ENCODE data around the gene VCL.
A peak's percentile ranks its signal among the peaks of the same experiment; 100 is the strongest.
"Not testable (repeated sequence)": the region's sequence is repeated elsewhere in the genome, so short reads cannot be mapped to it uniquely, and the experiment has no call there.

Gene VCL

DNA sequence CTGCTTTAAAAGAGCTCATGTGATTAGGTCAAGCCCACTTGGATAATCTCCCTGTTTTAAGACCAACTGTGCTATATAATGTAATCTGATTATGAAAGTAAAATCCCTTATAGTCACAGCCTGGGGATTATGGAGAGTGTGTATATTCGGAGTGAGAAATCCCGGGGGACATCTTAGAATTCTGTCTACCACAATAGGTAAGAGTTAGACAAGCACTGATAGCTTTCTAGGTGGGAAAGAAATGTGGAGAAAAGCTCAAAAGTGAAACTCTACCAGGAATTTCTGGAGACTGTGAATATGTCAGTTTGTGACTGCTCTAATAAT lies 2.9 kb upstream of the VCL start:
- WGBS (ENCODE audit: extremely low coverage, insufficient coverage, low lambda C conversion rate) = no CpG with 5 or more reads among the region's 2 CpGs
- Histone ChIP-seq H3K27me3 (ENCODE audit: insufficient read depth, low read length, poor library complexity) (no peaks in the 10 kb centered on the region), H4K5ac (ENCODE audit: low read length) (no peak overlapping the region)

GRCh38 chr10:73997461-73997786 lies 492 bp upstream of the VCL start:
- H2BK5ac ChIP-seq (ENCODE audit: low read length) = peak overlapping the region; percentile 93
- no peak overlapping the region for H4K5ac ChIP-seq (ENCODE audit: low read length)
- H3K56ac ChIP-seq (ENCODE audit: low read length) = peak overlapping the region; percentile 95
- no peak overlapping the region for H3K4ac ChIP-seq (ENCODE audit: low read depth, low read length)
- H3K27me3 ChIP-seq (ENCODE audit: insufficient read depth, low read length, poor library complexity) = no peaks in the 10 kb centered on the region
- H3K79me1 ChIP-seq (ENCODE audit: low read length) = peaks cover 3% of the 10 kb centered on the region
- peak overlapping the region; percentile 70 for H3K4me3 ChIP-seq (ENCODE audit: low read length)
- peak overlapping the region; percentile 87 for H3K27ac ChIP-seq (ENCODE audit: low read depth, low read length)
- H2BK120ac ChIP-seq (ENCODE audit: low read depth, low read length) = no peak overlapping the region
- H3K4me2 ChIP-seq (ENCODE audit: low read length) = peak overlapping the region; percentile 90
- H4K8ac ChIP-seq (ENCODE audit: low read depth, low read length) = no peak overlapping the region
- H3K4me1 ChIP-seq (ENCODE audit: control insufficient read depth, low read depth, low read length) = peaks cover 2% of the 10 kb centered on the region
- no peaks in the 10 kb centered on the region for H3K36me3 ChIP-seq (ENCODE audit: control insufficient read depth, insufficient read depth, low read length)
- H3K23ac ChIP-seq (ENCODE audit: low read length) = peak overlapping the region; percentile 67
- no CpG with 5 or more reads among the region's 11 CpGs for WGBS (ENCODE audit: extremely low coverage, insufficient coverage, low lambda C conversion rate)
- H3K79me2 ChIP-seq (ENCODE audit: control insufficient read depth, insufficient read depth, low read length) = peaks cover 43% of the 10 kb centered on the region
- H3K18ac ChIP-seq (ENCODE audit: low read length) = no peak overlapping the region
- DNase-seq = no peak
- no peak overlapping the region for H2BK15ac ChIP-seq (replicated peaks; ENCODE audit: low read depth)
- no peak overlapping the region for H2AK5ac ChIP-seq (ENCODE audit: low read length)
- peak overlapping the region; percentile 89 for H3K9ac ChIP-seq (ENCODE audit: low read length)

More for the DNA sequence above, 2.9 kb upstream of the VCL start:
- Histone ChIP-seq H3K79me2 (ENCODE audit: control insufficient read depth, insufficient read depth, low read length) (peaks cover 21% of the 10 kb centered on the region), H2BK5ac (ENCODE audit: low read length) (no peak overlapping the region), H3K9ac (ENCODE audit: low read length) (no peak overlapping the region), H3K23ac (ENCODE audit: low read length) (no peak overlapping the region), H2AK5ac (ENCODE audit: low read length) (no peak overlapping the region), H4K8ac (ENCODE audit: low read depth, low read length) (no peak overlapping the region), H3K56ac (ENCODE audit: low read length) (no peak overlapping the region), H3K4me3 (ENCODE audit: low read length) (no peak overlapping the region), H2BK120ac (ENCODE audit: low read depth, low read length) (no peak overlapping the region), H3K4me2 (ENCODE audit: low read length) (no peak overlapping the region), H3K18ac (ENCODE audit: low read length) (no peak overlapping the region), H3K79me1 (ENCODE audit: low read length) (peaks cover 2% of the 10 kb centered on the region), H2BK15ac (replicated peaks; ENCODE audit: low read depth) (no peak overlapping the region), H3K36me3 (ENCODE audit: control insufficient read depth, insufficient read depth, low read length) (no peaks in the 10 kb centered on the region), H3K4ac (ENCODE audit: low read depth, low read length) (no peak overlapping the region), H3K4me1 (ENCODE audit: control insufficient read depth, low read depth, low read length) (no peaks in the 10 kb centered on the region), H3K27ac (ENCODE audit: low read depth, low read length) (no peak overlapping the region)
- DNase-seq = peak; percentile 54

DNA sequence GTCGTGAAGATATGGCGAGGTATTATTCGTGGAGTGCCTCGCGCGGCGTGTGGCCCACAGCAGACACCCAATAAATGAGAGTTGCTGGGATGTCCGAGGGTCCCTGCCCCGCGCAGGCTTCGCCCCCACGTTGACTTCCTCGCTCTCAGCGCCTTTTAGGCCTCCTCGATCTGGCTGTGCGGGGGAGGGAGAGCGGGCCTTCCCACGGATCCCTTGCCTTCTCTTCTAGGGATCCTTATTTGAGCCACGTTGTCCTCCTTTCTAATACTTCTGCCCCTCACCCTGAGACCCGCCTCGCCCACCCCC lies 660 bp downstream of the VCL start:
- Histone ChIP-seq H2AK5ac (ENCODE audit: low read length) (peak overlapping the region; percentile 49), H3K27me3 (ENCODE audit: insufficient read depth, low read length, poor library complexity) (no peaks in the 10 kb centered on the region), H3K36me3 (ENCODE audit: control insufficient read depth, insufficient read depth, low read length) (no peaks in the 10 kb centered on the region), H2BK120ac (ENCODE audit: low read depth, low read length) (no peak overlapping the region), H3K4me1 (ENCODE audit: control insufficient read depth, low read depth, low read length) (peaks cover 2% of the 10 kb centered on the region), H3K23ac (ENCODE audit: low read length) (peak overlapping the region; percentile 98), H3K27ac (ENCODE audit: low read depth, low read length) (peak overlapping the region; percentile 88), H3K56ac (ENCODE audit: low read length) (peak overlapping the region; percentile 99), H3K4me2 (ENCODE audit: low read length) (peak overlapping the region; percentile 100), H3K4ac (ENCODE audit: low read depth, low read length) (no peak overlapping the region), H4K5ac (ENCODE audit: low read length) (no peak overlapping the region), H3K18ac (ENCODE audit: low read length) (peak overlapping the region; percentile 46), H3K79me1 (ENCODE audit: low read length) (peaks cover 3% of the 10 kb centered on the region), H3K4me3 (ENCODE audit: low read length) (peak overlapping the region; percentile 99), H2BK5ac (ENCODE audit: low read length) (peak overlapping the region; percentile 49), H4K8ac (ENCODE audit: low read depth, low read length) (no peak overlapping the region), H3K9ac (ENCODE audit: low read length) (peak overlapping the region; percentile 99), H2BK15ac (replicated peaks; ENCODE audit: low read depth) (no peak overlapping the region), H3K79me2 (ENCODE audit: control insufficient read depth, insufficient read depth, low read length) (peaks cover 52% of the 10 kb centered on the region)
- no peak for DNase-seq
- no CpG with 5 or more reads among the region's 21 CpGs for WGBS (ENCODE audit: extremely low coverage, insufficient coverage, low lambda C conversion rate)

DNA sequence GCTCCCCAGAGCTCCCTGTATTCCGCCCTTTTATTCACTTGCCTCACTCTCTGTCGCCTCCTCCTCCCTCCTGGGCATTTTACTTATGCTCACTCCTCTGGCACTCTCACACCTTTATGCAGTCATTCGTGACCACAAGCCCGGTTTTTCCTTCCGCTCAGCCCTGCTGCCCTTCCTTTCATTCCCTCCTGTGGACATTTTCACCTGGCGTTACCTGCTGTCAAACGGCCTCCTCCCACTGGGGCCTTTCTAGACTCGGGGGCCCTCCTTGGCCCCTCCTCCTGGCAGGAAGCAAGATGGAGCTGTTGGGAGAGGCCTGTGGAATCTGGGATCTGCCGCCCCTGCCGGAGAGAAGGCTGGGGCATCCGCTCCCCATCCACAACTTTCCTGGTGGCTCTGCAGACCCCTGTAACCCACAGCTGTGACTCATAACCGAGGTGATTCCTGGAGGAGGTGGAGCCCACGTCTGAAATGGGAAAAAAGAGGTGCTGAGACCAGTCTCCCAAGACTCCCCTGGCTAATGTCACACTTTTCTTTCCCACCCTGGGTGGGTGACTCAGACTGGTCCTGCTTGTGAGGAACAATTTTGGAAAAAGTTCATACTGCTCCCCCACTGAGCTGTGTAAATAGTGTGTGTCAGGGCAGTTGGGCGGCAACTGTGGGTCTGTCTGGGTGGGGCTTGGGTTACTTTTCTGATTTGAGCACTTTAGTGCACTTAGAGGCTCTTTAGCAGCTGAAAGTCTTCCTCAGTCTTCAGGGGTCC lies 1.2 kb downstream of the VCL start:
- H3K79me2 ChIP-seq (ENCODE audit: control insufficient read depth, insufficient read depth, low read length) = peaks cover 55% of the 10 kb centered on the region
- DNase-seq = peak; percentile 89
- peaks cover 2% of the 10 kb centered on the region for H3K4me1 ChIP-seq (ENCODE audit: control insufficient read depth, low read depth, low read length)
- H2AK5ac ChIP-seq (ENCODE audit: low read length) = peak overlapping the region; percentile 75
- peak overlapping the region; percentile 98 for H3K23ac ChIP-seq (ENCODE audit: low read length)
- no peak overlapping the region for H3K4ac ChIP-seq (ENCODE audit: low read depth, low read length)
- peak overlapping the region; percentile 99 for H3K9ac ChIP-seq (ENCODE audit: low read length)
- no peak overlapping the region for H2BK120ac ChIP-seq (ENCODE audit: low read depth, low read length)
- H3K4me3 ChIP-seq (ENCODE audit: low read length) = peak overlapping the region; percentile 99
- H4K8ac ChIP-seq (ENCODE audit: low read depth, low read length) = no peak overlapping the region
- H3K4me2 ChIP-seq (ENCODE audit: low read length) = peak overlapping the region; percentile 100
- no peaks in the 10 kb centered on the region for H3K36me3 ChIP-seq (ENCODE audit: control insufficient read depth, insufficient read depth, low read length)
- H2BK5ac ChIP-seq (ENCODE audit: low read length) = peak overlapping the region; percentile 74
- no CpG with 5 or more reads among the region's 14 CpGs for WGBS (ENCODE audit: extremely low coverage, insufficient coverage, low lambda C conversion rate)
- H3K18ac ChIP-seq (ENCODE audit: low read length) = no peak overlapping the region
- H3K27ac ChIP-seq (ENCODE audit: low read depth, low read length) = peak overlapping the region; percentile 88
- H3K79me1 ChIP-seq (ENCODE audit: low read length) = peaks cover 3% of the 10 kb centered on the region
- no peak overlapping the region for H2BK15ac ChIP-seq (replicated peaks; ENCODE audit: low read depth)
- no peaks in the 10 kb centered on the region for H3K27me3 ChIP-seq (ENCODE audit: insufficient read depth, low read length, poor library complexity)
- H4K5ac ChIP-seq (ENCODE audit: low read length) = no peak overlapping the region
- peak overlapping the region; percentile 99 for H3K56ac ChIP-seq (ENCODE audit: low read length)

- Histone ChIP-seq H3K36me3 (ENCODE audit: control insufficient read depth, insufficient read depth, low read length) (no peaks in the 10 kb centered on the region), H3K79me1 (ENCODE audit: low read length) (peaks cover 3% of the 10 kb centered on the region), H3K4ac (ENCODE audit: low read depth, low read length) (no peak overlapping the region), H3K4me2 (ENCODE audit: low read length) (peak overlapping the region; percentile 95), H3K18ac (ENCODE audit: low read length) (no peak overlapping the region), H3K27me3 (ENCODE audit: insufficient read depth, low read length, poor library complexity) (no peaks in the 10 kb centered on the region), H3K4me1 (ENCODE audit: control insufficient read depth, low read depth, low read length) (peaks cover 2% of the 10 kb centered on the region), H3K56ac (ENCODE audit: low read length) (peak overlapping the region; percentile 99), H3K79me2 (ENCODE audit: control insufficient read depth, insufficient read depth, low read length) (peaks cover 59% of the 10 kb centered on the region), H3K4me3 (ENCODE audit: low read length) (peak overlapping the region; percentile 88), H4K8ac (ENCODE audit: low read depth, low read length) (no peak overlapping the region), H2BK5ac (ENCODE audit: low read length) (no peak overlapping the region), H2BK120ac (ENCODE audit: low read depth, low read length) (no peak overlapping the region), H3K23ac (ENCODE audit: low read length) (no peak overlapping the region), H2BK15ac (replicated peaks; ENCODE audit: low read depth) (no peak overlapping the region), H3K9ac (ENCODE audit: low read length) (peak overlapping the region; percentile 99), H4K5ac (ENCODE audit: low read length) (no peak overlapping the region), H2AK5ac (ENCODE audit: low read length) (peak overlapping the region; percentile 34), H3K27ac (ENCODE audit: low read depth, low read length) (peak overlapping the region; percentile 15)
- WGBS (ENCODE audit: extremely low coverage, insufficient coverage, low lambda C conversion rate) = no CpG with 5 or more reads among the region's 1 CpG
- no peak for DNase-seq
These were observed 1.8 kb downstream of the VCL start for GRCh38 chr10:73999703-74000102.

DNA sequence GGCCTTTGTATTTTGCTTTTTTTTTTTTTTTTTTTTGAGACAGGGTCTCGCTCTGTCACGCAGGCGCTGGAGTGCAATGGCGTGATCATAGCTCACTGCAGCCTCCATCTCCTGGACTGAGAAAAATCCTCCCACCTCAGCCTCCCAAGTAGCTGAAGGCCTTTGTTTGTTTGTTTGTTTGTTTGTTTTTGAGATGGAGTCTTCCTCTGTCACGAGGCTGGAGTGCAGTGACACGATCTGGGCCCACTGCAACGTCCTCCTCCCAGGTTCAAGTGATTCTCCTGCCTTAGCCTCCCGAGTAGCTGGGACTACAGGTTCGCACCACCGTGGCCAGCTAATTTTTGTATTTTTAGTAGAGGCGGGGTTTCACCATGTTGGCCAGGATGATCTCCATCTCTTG lies 2.3 kb downstream of the VCL start:
- not testable (repeated sequence) for H3K27me3 ChIP-seq (ENCODE audit: insufficient read depth, low read length, poor library complexity); H2BK15ac ChIP-seq (replicated peaks; ENCODE audit: low read depth); H3K23ac ChIP-seq (ENCODE audit: low read length); H2BK5ac ChIP-seq (ENCODE audit: low read length); H2BK120ac ChIP-seq (ENCODE audit: low read depth, low read length); H3K4me2 ChIP-seq (ENCODE audit: low read length); H4K5ac ChIP-seq (ENCODE audit: low read length); H3K4ac ChIP-seq (ENCODE audit: low read depth, low read length); H3K4me1 ChIP-seq (ENCODE audit: control insufficient read depth, low read depth, low read length); DNase-seq; H3K36me3 ChIP-seq (ENCODE audit: control insufficient read depth, insufficient read depth, low read length); H3K27ac ChIP-seq (ENCODE audit: low read depth, low read length); H3K79me1 ChIP-seq (ENCODE audit: low read length); H3K4me3 ChIP-seq (ENCODE audit: low read length); H3K18ac ChIP-seq (ENCODE audit: low read length); H4K8ac ChIP-seq (ENCODE audit: low read depth, low read length); H2AK5ac ChIP-seq (ENCODE audit: low read length)
- WGBS (ENCODE audit: extremely low coverage, insufficient coverage, low lambda C conversion rate) = no CpG with 5 or more reads among the region's 11 CpGs
- Histone ChIP-seq H3K56ac (ENCODE audit: low read length) (peak overlapping the region; percentile 71), H3K9ac (ENCODE audit: low read length) (peak overlapping the region; percentile 99), H3K79me2 (ENCODE audit: control insufficient read depth, insufficient read depth, low read length) (peaks cover 64% of the 10 kb centered on the region)

Data from mesendoderm (in vitro differentiated cells).